D721Med (cell line): ENCODE measurements around the gene PTGER1.

Experiments used
- DNase-seq: peaks from one replicate; pipeline ENCODE4 v3.0.0; 2011; ENCODE audit warnings: low spot score; ENCODE audit not compliant: insufficient read length
- FAIRE-seq: peaks from 2 replicates; lab custom pipeline; 2011; peaks lifted over from hg19 to GRCh38; lab: Jason Lieb, UNC
- TF ChIP-seq, protein P1 (sequence below): IDR thresholded peaks from 2 replicates; pipeline ENCODE4 v1.5.1; 2012; ENCODE audit warnings: mild to moderate bottlenecking, control low read depth; ENCODE audit not compliant: insufficient read depth; ENCODE audit errors: missing control alignments

Gene PTGER1

DNA sequence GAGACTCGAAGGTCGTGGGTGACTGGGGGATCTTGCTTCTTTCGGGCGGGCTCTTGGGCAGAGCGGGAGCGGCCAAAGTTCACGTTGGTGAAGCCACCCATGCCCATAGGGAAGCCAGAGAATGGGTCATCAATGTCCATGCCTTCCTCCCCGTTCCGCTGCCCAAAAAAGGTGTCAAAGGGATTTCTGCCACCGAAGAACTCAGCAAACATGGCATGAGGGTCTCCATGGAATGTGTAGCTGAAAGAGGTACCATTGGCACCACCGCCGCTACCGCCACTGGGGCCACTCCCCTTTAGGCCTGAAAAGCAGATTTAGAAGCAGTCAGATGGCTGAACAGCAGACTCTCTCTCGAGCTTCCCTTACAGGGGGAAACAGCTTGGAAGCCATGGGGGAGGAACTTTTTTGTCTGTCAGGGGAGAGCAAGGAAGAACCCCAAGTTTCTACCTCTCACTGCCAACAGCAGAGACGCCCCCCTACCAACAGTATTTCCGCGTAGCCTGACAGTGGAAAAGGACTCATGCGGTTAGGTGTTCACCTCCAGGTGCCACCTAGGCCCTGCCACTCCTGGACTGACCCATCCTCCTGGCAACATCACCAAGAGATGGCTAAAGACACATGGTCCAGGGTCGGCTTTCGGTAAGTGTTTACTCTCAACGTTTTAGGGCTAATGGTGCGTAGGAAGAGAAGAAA is 41.7 kb upstream of the PTGER1 start:
- TF ChIP-seq, protein P1, sequence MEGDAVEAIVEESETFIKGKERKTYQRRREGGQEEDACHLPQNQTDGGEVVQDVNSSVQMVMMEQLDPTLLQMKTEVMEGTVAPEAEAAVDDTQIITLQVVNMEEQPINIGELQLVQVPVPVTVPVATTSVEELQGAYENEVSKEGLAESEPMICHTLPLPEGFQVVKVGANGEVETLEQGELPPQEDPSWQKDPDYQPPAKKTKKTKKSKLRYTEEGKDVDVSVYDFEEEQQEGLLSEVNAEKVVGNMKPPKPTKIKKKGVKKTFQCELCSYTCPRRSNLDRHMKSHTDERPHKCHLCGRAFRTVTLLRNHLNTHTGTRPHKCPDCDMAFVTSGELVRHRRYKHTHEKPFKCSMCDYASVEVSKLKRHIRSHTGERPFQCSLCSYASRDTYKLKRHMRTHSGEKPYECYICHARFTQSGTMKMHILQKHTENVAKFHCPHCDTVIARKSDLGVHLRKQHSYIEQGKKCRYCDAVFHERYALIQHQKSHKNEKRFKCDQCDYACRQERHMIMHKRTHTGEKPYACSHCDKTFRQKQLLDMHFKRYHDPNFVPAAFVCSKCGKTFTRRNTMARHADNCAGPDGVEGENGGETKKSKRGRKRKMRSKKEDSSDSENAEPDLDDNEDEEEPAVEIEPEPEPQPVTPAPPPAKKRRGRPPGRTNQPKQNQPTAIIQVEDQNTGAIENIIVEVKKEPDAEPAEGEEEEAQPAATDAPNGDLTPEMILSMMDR: no peak
- DNase-seq (no peak), FAIRE-seq (no peak)

- TF ChIP-seq, protein P1: no peak
- DNase-seq: no peak
- no peak for FAIRE-seq
Observed at GRCh38 chr19:14516048-14516534, 40.9 kb upstream of the PTGER1 start.

DNA sequence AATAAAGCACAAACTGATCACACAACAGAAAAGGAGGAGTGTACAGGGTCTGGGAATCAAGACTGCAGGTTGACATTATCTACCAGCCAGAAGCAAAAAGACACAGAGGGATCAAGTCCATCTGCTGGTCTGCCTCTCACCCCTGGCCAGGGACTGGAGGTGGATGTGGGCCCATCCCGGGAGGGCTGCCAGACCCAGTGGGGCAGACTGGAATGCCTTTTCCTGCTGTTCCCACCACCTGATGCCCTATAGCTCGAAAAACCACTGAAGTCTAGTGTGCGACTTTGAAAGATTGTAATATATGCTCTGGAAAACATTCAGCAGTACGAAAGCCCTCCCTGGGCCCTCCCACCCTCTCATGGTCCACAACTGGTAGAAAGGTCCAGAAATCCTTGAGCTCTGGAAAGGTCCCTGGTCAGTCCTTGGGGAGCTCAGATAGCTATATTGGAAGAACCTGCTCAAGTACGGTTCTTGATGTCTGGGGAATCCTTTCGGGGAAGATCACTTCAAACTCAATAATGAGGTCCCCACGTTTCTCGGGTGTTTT is 40.4 kb upstream of the PTGER1 start:
- DNase-seq (no peak), FAIRE-seq (no peak)
- TF ChIP-seq, protein P1: no peak

GRCh38 chr19:14514215-14514863 is 39.2 kb upstream of the PTGER1 start:
- TF ChIP-seq, protein P1: no peak
- no peak for DNase-seq
- FAIRE-seq: no peak

- FAIRE-seq (no peak), DNase-seq (no peak)
- TF ChIP-seq, protein P1: no peak
Observed at GRCh38 chr19:14512406-14512961, 37.3 kb upstream of the PTGER1 start.

- TF ChIP-seq, protein P1: no peak
- no peak for DNase-seq
- FAIRE-seq: no peak
Observed at GRCh38 chr19:14511229-14511593, 36.1 kb upstream of the PTGER1 start.
